Measurements from ENCODE around the gene VIL1.

Gene VIL1

DNA sequence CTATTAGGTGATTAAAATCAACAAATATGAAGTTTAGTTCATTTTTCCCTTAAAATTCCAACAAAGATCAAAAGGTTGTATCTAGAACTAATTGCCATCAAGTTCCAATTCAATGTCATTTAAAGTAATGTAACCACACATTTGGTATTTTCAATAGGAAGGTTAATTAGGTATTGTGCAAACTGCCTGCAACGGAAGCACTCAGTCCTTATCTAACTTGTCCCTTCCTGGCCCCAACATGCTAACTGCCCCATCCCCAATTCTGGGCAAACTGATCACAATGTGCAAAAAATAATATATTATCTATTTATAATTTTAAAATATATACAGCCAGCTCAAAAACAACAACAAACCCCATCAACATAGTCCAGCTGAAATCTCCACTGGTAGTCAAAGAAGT lies 33.2 kb downstream of the VIL1 start:
- H3K9me3 ChIP-seq (ENCODE audit: insufficient read depth, low read length) = no peaks in the 10 kb centered on the region
- H3K9me2 ChIP-seq (replicated peaks; ENCODE audit: insufficient read depth, low read length) = no peaks in the 10 kb centered on the region
- peaks cover 15% of the 10 kb centered on the region for H3K36me3 ChIP-seq (ENCODE audit: low read length)
- no peaks in the 10 kb centered on the region for H3K79me2 ChIP-seq (ENCODE audit: insufficient read depth, low read length)
- H3K4me2 ChIP-seq (ENCODE audit: low read depth, low read length, poor library complexity, severe bottlenecking) = no peak overlapping the region
- no peaks in the 10 kb centered on the region for H3K27me3 ChIP-seq (ENCODE audit: low read length)
- H3K4me3 ChIP-seq (ENCODE audit: insufficient read depth, low read length, poor library complexity, severe bottlenecking) = no peak overlapping the region
- no peaks in the 10 kb centered on the region for H3F3A ChIP-seq (ENCODE audit: insufficient read depth)
- no peaks in the 10 kb centered on the region for H4K20me1 ChIP-seq (ENCODE audit: low read depth, low read length)
- no peak for TF ChIP-seq EZH2phosphoT487 (conservative IDR thresholded peaks at IDR 0.05; ENCODE audit: low read length)
- TF ChIP-seq, protein P1, sequence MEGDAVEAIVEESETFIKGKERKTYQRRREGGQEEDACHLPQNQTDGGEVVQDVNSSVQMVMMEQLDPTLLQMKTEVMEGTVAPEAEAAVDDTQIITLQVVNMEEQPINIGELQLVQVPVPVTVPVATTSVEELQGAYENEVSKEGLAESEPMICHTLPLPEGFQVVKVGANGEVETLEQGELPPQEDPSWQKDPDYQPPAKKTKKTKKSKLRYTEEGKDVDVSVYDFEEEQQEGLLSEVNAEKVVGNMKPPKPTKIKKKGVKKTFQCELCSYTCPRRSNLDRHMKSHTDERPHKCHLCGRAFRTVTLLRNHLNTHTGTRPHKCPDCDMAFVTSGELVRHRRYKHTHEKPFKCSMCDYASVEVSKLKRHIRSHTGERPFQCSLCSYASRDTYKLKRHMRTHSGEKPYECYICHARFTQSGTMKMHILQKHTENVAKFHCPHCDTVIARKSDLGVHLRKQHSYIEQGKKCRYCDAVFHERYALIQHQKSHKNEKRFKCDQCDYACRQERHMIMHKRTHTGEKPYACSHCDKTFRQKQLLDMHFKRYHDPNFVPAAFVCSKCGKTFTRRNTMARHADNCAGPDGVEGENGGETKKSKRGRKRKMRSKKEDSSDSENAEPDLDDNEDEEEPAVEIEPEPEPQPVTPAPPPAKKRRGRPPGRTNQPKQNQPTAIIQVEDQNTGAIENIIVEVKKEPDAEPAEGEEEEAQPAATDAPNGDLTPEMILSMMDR (IDR thresholded peaks at IDR 0.05; ENCODE audit: insufficient read depth, low read length, poor library complexity, severe bottlenecking) = no peak
- H3K9ac ChIP-seq (ENCODE audit: low read length) = no peak overlapping the region
- no peak overlapping the region for H2AFZ ChIP-seq (ENCODE audit: low read depth, low read length, severe bottlenecking)
- no peak overlapping the region for H3K27ac ChIP-seq (ENCODE audit: low read depth, low read length)

DNA sequence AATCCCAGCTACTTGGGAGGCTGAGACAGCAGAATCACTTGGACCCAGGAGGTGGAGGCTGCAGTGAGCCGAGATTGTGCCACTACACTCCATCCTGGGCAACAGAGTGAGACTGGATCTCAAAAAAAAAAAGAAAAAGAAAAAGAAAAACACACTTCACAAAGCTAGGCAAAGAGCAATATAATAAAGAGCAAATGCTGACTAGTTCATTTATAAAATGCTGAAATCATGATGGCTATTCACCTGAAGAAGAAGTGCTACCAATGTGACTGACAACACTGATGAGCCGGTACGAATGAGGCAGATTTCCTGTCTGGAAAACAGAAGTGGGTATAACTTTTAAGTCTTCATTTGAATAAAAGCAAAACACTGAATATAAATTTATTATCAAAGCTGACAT lies 37.9 kb downstream of the VIL1 start:
- H3F3A ChIP-seq (ENCODE audit: insufficient read depth) = no peaks in the 10 kb centered on the region; the same call in 1 of the 2 replicates
- no peak overlapping the region for H3K4me3 ChIP-seq (ENCODE audit: insufficient read depth, low read length, poor library complexity, severe bottlenecking)
- H3K36me3 ChIP-seq (ENCODE audit: low read length) = peaks cover 19% of the 10 kb centered on the region
- no peaks in the 10 kb centered on the region for H4K20me1 ChIP-seq (ENCODE audit: low read depth, low read length)
- no peak overlapping the region for H2AFZ ChIP-seq (ENCODE audit: low read depth, low read length, severe bottlenecking)
- no peak overlapping the region for H3K27ac ChIP-seq (ENCODE audit: low read depth, low read length)
- H3K4me2 ChIP-seq (ENCODE audit: low read depth, low read length, poor library complexity, severe bottlenecking) = no peak overlapping the region
- no peaks in the 10 kb centered on the region for H3K27me3 ChIP-seq (ENCODE audit: low read length)
- no peak for TF ChIP-seq EZH2phosphoT487 (conservative IDR thresholded peaks at IDR 0.05; ENCODE audit: low read length)
- TF ChIP-seq, protein P1 (IDR thresholded peaks at IDR 0.05; ENCODE audit: insufficient read depth, low read length, poor library complexity, severe bottlenecking) = no peak
- H3K9me2 ChIP-seq (replicated peaks; ENCODE audit: insufficient read depth, low read length) = no peaks in the 10 kb centered on the region
- no peaks in the 10 kb centered on the region for H3K79me2 ChIP-seq (ENCODE audit: insufficient read depth, low read length)
- no peaks in the 10 kb centered on the region for H3K9me3 ChIP-seq (ENCODE audit: insufficient read depth, low read length)
- no peak overlapping the region for H3K9ac ChIP-seq (ENCODE audit: low read length)

DNA sequence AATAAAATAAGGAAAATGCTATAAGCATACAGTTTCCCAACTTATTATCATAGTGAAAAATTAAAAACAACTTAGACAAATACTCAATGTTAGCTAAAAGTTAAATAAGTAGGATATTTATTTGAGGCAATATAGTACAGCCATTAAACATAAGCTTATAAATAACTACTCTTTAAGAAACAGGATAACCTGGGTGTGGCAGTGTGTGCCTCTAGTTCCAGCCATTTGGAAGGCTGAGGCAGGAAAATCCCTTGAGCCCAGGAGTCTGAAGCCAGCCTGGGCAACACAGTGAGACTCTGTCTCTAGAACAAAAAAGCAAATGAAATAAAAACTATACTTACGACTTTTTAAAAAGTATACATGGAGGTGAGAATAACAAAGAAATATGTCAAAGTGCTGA lies 39.7 kb downstream of the VIL1 start:
- no peak overlapping the region for H3K9ac ChIP-seq (ENCODE audit: low read length)
- H3K4me3 ChIP-seq (ENCODE audit: insufficient read depth, low read length, poor library complexity, severe bottlenecking) = no peak overlapping the region
- H3F3A ChIP-seq (ENCODE audit: insufficient read depth) = peaks cover 4% of the 10 kb centered on the region; the same call in 1 of the 2 replicates
- H3K27me3 ChIP-seq (ENCODE audit: low read length) = no peaks in the 10 kb centered on the region
- no peak overlapping the region for H3K27ac ChIP-seq (ENCODE audit: low read depth, low read length)
- H2AFZ ChIP-seq (ENCODE audit: low read depth, low read length, severe bottlenecking) = no peak overlapping the region
- H3K4me2 ChIP-seq (ENCODE audit: low read depth, low read length, poor library complexity, severe bottlenecking) = no peak overlapping the region
- H3K9me3 ChIP-seq (ENCODE audit: insufficient read depth, low read length) = no peaks in the 10 kb centered on the region
- peaks cover 20% of the 10 kb centered on the region for H3K36me3 ChIP-seq (ENCODE audit: low read length)
- no peaks in the 10 kb centered on the region for H3K79me2 ChIP-seq (ENCODE audit: insufficient read depth, low read length)
- H4K20me1 ChIP-seq (ENCODE audit: low read depth, low read length) = no peaks in the 10 kb centered on the region
- H3K9me2 ChIP-seq (replicated peaks; ENCODE audit: insufficient read depth, low read length) = no peaks in the 10 kb centered on the region
- TF ChIP-seq EZH2phosphoT487 (conservative IDR thresholded peaks at IDR 0.05; ENCODE audit: low read length) = no peak
- TF ChIP-seq, protein P1 (IDR thresholded peaks at IDR 0.05; ENCODE audit: insufficient read depth, low read length, poor library complexity, severe bottlenecking) = no peak

All from SU-DHL-6 (cell line).